Loucy (cell line): Measurements from ENCODE around the gene MYO18B.

ENCODE experiments used
- EZH2phosphoT487 ChIP-seq: fragments of 200-600 bp; IDR thresholded peaks from 2 replicates; pipeline ENCODE4 v1.6.1; 2018; ENCODE audit warnings: antibody characterized with exemption, mild to moderate bottlenecking, moderate library complexity, borderline replicate concordance
- TF ChIP-seq, protein P1 (sequence below): fragments of 200-600 bp; sonication (generic); conservative IDR thresholded peaks from 2 replicates; pipeline ENCODE4 v1.5.1; 2014; ENCODE audit warnings: mild to moderate bottlenecking, antibody characterized with exemption, low read length

- TF ChIP-seq, protein P1, sequence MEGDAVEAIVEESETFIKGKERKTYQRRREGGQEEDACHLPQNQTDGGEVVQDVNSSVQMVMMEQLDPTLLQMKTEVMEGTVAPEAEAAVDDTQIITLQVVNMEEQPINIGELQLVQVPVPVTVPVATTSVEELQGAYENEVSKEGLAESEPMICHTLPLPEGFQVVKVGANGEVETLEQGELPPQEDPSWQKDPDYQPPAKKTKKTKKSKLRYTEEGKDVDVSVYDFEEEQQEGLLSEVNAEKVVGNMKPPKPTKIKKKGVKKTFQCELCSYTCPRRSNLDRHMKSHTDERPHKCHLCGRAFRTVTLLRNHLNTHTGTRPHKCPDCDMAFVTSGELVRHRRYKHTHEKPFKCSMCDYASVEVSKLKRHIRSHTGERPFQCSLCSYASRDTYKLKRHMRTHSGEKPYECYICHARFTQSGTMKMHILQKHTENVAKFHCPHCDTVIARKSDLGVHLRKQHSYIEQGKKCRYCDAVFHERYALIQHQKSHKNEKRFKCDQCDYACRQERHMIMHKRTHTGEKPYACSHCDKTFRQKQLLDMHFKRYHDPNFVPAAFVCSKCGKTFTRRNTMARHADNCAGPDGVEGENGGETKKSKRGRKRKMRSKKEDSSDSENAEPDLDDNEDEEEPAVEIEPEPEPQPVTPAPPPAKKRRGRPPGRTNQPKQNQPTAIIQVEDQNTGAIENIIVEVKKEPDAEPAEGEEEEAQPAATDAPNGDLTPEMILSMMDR, result peak; percentile 66
- no peak for TF ChIP-seq EZH2phosphoT487
Measured at GRCh38 chr22:25898707-25899365, 156.8 kb downstream of the MYO18B start.
